SK-N-SH (cell line): ENCODE data around the gene LEPROT. TPM values are rescaled to one million over a fixed set of nuclear protein-coding genes. Genes with fewer than 3 reads are reported as not detected.

Source experiments
- CTCF ChIA-PET: fragments of 300-600, 350-600 bp; formaldehyde crosslinking; extraction: SDS; loops from one replicate; lab custom pipeline; 2021; lab: Yijun Ruan, JAX
- POLR2A ChIA-PET: fragments of 350-600 bp; sonication (Branson Sonifier 250); formaldehyde crosslinking; extraction: SDS; loops from one replicate; lab custom pipeline; 2020; ENCODE audit warnings: antibody characterized with exemption, inconsistent platforms; lab: Yijun Ruan, JAX
- DNase-seq: peaks from one replicate; pipeline ENCODE4 v3.0.0; 2012
- H2AFZ ChIP-seq: fragments of 200-600 bp; sonication (generic); 2 replicates; pipeline ENCODE4 v1.8.1; 2016; ENCODE audit warnings: antibody characterized with exemption, mild to moderate bottlenecking, low read depth
- H3F3A ChIP-seq: fragments of 200-600 bp; sonication (generic); replicated peaks from 2 replicates; pipeline ENCODE3; 2016; ENCODE audit warnings: antibody characterized with exemption, mild to moderate bottlenecking; ENCODE audit not compliant: insufficient read depth
- H3K27ac ChIP-seq, 2 experiments: fragments of 200-500 bp in 1 of 2; fragments of 200-600 bp in 1 of 2; sonication (Bioruptor generic) in 1 of 2; sonication (generic), shearing (Covaris generic) in 1 of 2; 2 replicates each; pipeline versions ENCODE4 v1.5.1 to v1.6.1; 2014 to 2016; ENCODE audit warnings: low read depth in 2 of 2, inconsistent platforms in 1 of 2, low read length in 1 of 2, mild to moderate bottlenecking in 1 of 2, mixed read lengths in 1 of 2
- H3K27me3 ChIP-seq: fragments of 200-600 bp; sonication (generic), shearing (Covaris generic); 2 replicates; pipeline ENCODE4 v1.6.1; 2016; ENCODE audit warnings: mixed run types; ENCODE audit not compliant: insufficient read depth
- H3K36me3 ChIP-seq, 2 experiments: fragments of 200-500 bp in 1 of 2; fragments of 200-600 bp in 1 of 2; sonication (Bioruptor generic) in 1 of 2; sonication (generic) in 1 of 2; replicated peaks in 1 of 2; 2 replicates each; pipeline versions ENCODE3 to v1.5.1; 2014 to 2016; ENCODE audit warnings: low read length in 1 of 2, mild to moderate bottlenecking in 1 of 2; ENCODE audit not compliant: insufficient read depth in 2 of 2, control insufficient read depth in 1 of 2
- H3K4me1 ChIP-seq, 2 experiments: fragments of 200-500 bp in 1 of 2; fragments of 200-600 bp in 1 of 2; sonication (Bioruptor generic) in 1 of 2; sonication (generic), shearing (Covaris generic) in 1 of 2; 2 replicates each; pipeline versions ENCODE4 v1.5.1 to v1.6.1; 2014 to 2016; ENCODE audit warnings: low read depth in 1 of 2, low read length in 1 of 2, mixed run types in 1 of 2; ENCODE audit not compliant: insufficient read depth in 2 of 2, control insufficient read depth in 1 of 2
- H3K4me2 ChIP-seq: fragments of 200-600 bp; sonication (generic), shearing (Covaris generic); 2 replicates; pipeline ENCODE4 v1.6.1; 2017; ENCODE audit warnings: mixed run types
- H3K4me3 ChIP-seq, 2 experiments: fragments of 200-500 bp in 1 of 2; fragments of 200-600 bp in 1 of 2; sonication (Bioruptor generic) in 1 of 2; sonication (generic), shearing (Covaris generic) in 1 of 2; 2 replicates each; pipeline versions ENCODE4 v1.5.1 to v1.8.1; 2014 to 2016; ENCODE audit warnings: low read depth in 2 of 2, inconsistent platforms in 1 of 2, low read length in 1 of 2, mild to moderate bottlenecking in 1 of 2, mixed read lengths in 1 of 2, moderate library complexity in 1 of 2
- H3K79me2 ChIP-seq: fragments of 200-600 bp; sonication (generic); 2 replicates; pipeline ENCODE4 v1.8.1; 2017; ENCODE audit warnings: mild to moderate bottlenecking; ENCODE audit not compliant: insufficient read depth
- H3K9ac ChIP-seq: fragments of 200-600 bp; sonication (generic); 2 replicates; pipeline ENCODE4 v1.6.1; 2017; ENCODE audit warnings: mixed run types
- H3K9me2 ChIP-seq: fragments of 200-600 bp; sonication (generic); 2 replicates; pipeline ENCODE4 v1.6.1; 2017; ENCODE audit warnings: mixed run types
- H3K9me3 ChIP-seq: fragments of 200-600 bp; sonication (generic); 2 replicates; pipeline ENCODE4 v1.6.1; 2017; ENCODE audit warnings: mixed run types, mild to moderate bottlenecking, moderate library complexity
- H4K20me1 ChIP-seq: fragments of 200-600 bp; sonication (generic); 2 replicates; pipeline ENCODE4 v1.6.1; 2017; ENCODE audit warnings: mild to moderate bottlenecking, mixed run types; ENCODE audit not compliant: insufficient read depth
- CHD2 ChIP-seq: fragments of 150-350 bp; IDR thresholded peaks from 2 replicates; pipeline ENCODE4 v1.6.1; 2018; ENCODE audit warnings: low read length; ENCODE audit not compliant: partially characterized antibody
- ELF1 ChIP-seq: IDR thresholded peaks from 2 replicates; pipeline ENCODE4 v1.4.0; 2012
- EZH2phosphoT487 ChIP-seq: fragments of 200-600 bp; sonication (generic); IDR thresholded peaks from 2 replicates; pipeline ENCODE4 v1.6.1; 2017; ENCODE audit warnings: low read depth, mixed run types, mild to moderate bottlenecking, antibody characterized with exemption, moderate library complexity, borderline replicate concordance
- FOSL2 ChIP-seq: IDR thresholded peaks from 2 replicates; pipeline ENCODE4 v1.4.0; 2012; ENCODE audit warnings: low read depth, mild to moderate bottlenecking, moderate library complexity, borderline replicate concordance
- FOXJ3 ChIP-seq: sonication (generic); formaldehyde crosslinking; IDR thresholded peaks from 2 replicates; pipeline ENCODE4 v1.5.1; 2020; ENCODE audit warnings: mild to moderate bottlenecking, missing genetic modification reagents
- GABPA ChIP-seq: IDR thresholded peaks from 2 replicates; pipeline ENCODE4 v1.4.0; 2012; ENCODE audit warnings: low read depth, mild to moderate bottlenecking
- JUND ChIP-seq: IDR thresholded peaks from 2 replicates; pipeline ENCODE4 v1.4.0; 2012
- MAX ChIP-seq: IDR thresholded peaks from 2 replicates; pipeline ENCODE4 v1.4.0; 2012; ENCODE audit warnings: low read depth
- MEF2A ChIP-seq: IDR thresholded peaks from 2 replicates; pipeline ENCODE4 v1.4.0; 2012; ENCODE audit warnings: low read depth, borderline replicate concordance
- NFIC ChIP-seq: IDR thresholded peaks from 2 replicates; pipeline ENCODE4 v1.4.0; 2012; ENCODE audit warnings: borderline replicate concordance
- NRF1 ChIP-seq: IDR thresholded peaks from 2 replicates; pipeline ENCODE4 v1.6.1; 2012; ENCODE audit warnings: low read depth, mild to moderate bottlenecking, low read length
- RCOR1 ChIP-seq: fragments of 150-350 bp; IDR thresholded peaks from 2 replicates; pipeline ENCODE4 v1.6.1; 2017; ENCODE audit warnings: antibody characterized with exemption, low read length
- RXRA ChIP-seq: IDR thresholded peaks from 2 replicates; pipeline ENCODE4 v1.4.0; 2012; ENCODE audit warnings: low read depth, mild to moderate bottlenecking, borderline replicate concordance
- SIN3A ChIP-seq: IDR thresholded peaks from 2 replicates; pipeline ENCODE4 v1.6.1; 2012; ENCODE audit warnings: low read depth, mild to moderate bottlenecking, low read length, moderate library complexity, borderline replicate concordance
- SMC3 ChIP-seq: IDR thresholded peaks from 2 replicates; pipeline ENCODE4 v1.6.1; 2012; ENCODE audit warnings: low read depth, low read length, improper control_type of control experiment
- TCF12 ChIP-seq: IDR thresholded peaks from 2 replicates; pipeline ENCODE4 v1.4.0; 2012
- ZBTB33 ChIP-seq: IDR thresholded peaks from 2 replicates; pipeline ENCODE4 v1.4.0; 2012; ENCODE audit warnings: low read depth, borderline replicate concordance
- WGBS: methylation state at CpG from one replicate; pipeline ENCODE4 v1.1.6; 2017; ENCODE audit warnings: low lambda C conversion rate; 5-methylcytosine and 5-hydroxymethylcytosine counted together
- polyA plus RNA-seq, 3 experiments: library from polyadenylated mRNA; depleted of rRNA; stranded (reverse); fragments of >200 nt; gene quantifications; 2 replicates each; pipeline ENCODE4 v1.2.3, GENCODE V29; 2012
- TF ChIP-seq, protein P1 (sequence below): IDR thresholded peaks from 2 replicates; pipeline ENCODE4 v1.4.0; 2012; ENCODE audit warnings: low read depth, borderline replicate concordance
- TF ChIP-seq, protein P2 (sequence below): fragments of 200-600 bp; sonication (generic); IDR thresholded peaks from 2 replicates; pipeline ENCODE4 v1.6.1; 2017; ENCODE audit warnings: antibody characterized with exemption, mild to moderate bottlenecking, moderate library complexity
- TF ChIP-seq, protein P3 (sequence below): IDR thresholded peaks from 2 replicates; pipeline ENCODE4; 2012

LEPROT gene
- polyA plus RNA-seq, 1 of the 3 experiments (the other 2 are of a cell fraction) = 38.9 TPM

DNA sequence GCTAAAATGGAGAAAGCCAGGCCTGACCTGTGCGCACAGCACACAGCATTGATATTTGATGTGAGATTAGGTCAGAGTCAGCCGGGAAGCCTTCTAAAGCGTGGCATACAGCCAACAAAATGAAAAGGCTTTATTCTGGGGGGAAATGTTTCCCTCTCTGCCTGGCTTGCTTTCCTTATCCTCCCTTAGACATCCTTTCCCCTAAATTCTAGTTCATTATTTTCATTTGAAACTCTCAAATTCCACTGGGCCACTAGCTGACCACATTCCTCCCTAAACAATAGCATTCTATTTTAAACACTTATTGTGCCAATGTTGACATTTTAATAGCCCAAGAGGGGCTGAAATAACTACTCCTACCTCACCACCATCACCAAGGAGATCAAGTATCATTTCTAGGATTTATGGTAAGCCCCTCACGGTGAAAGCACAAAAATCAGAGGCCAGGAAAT, 49.4 kb downstream of the LEPROT start (continued):
- TF ChIP-seq MAX = no peak
- TF ChIP-seq SMC3 = no peak

DNA sequence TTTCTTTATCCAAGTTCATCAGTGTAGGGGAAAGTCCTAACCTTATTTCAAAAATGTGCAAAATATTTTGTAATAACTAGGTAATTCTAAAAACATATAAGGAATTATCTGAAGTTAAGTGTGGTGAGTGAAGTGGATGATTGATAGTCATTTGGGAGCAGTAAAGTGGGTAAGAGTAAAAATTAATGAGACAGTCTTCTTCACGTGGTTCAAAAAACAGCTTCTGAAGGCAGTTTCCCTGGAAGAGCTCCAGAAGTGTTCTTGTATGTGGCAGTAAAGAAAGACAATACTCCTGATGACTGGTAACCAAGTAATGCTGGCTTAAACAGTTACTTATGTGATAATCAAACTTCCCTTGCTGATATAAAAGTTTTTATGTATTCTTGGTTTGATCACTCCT, 50.3 kb downstream of the LEPROT start:
- Histone ChIP-seq H3K36me3 (no peaks in the 10 kb centered on the region), H3K4me1 (peaks cover 4 to 8% of the 10 kb centered on the region in 2 experiments; a peak in 3 of 4 replicates), H3K79me2 (no peaks in the 10 kb centered on the region), H3K9me2 (no peaks in the 10 kb centered on the region), H2AFZ (no peak overlapping the region), H3K4me2 (no peak overlapping the region), H3K9me3 (no peaks in the 10 kb centered on the region), H3K4me3 (no peak overlapping the region), H3K27ac (no peak overlapping the region), H3K27me3 (no peaks in the 10 kb centered on the region), H3K9ac (no peak overlapping the region), H4K20me1 (no peaks in the 10 kb centered on the region), H3F3A (no peaks in the 10 kb centered on the region)
- no peak for DNase-seq
- 80% methylated on average over 1 of the region's 1 CpG for WGBS
- CTCF ChIA-PET = interaction anchor here (2.1 to 3.8 kb wide), 2 partner anchors 12 to 217 kb away, joined by 8 to 22 read pairs; no protein-coding TSS in a partner anchor
- POLR2A ChIA-PET = no interaction called here
- TF ChIP-seq SMC3 (no peak), GABPA (no peak), JUND (no peak), RCOR1 (no peak), SIN3A (no peak), ELF1 (no peak), TCF12 (no peak), MEF2A (no peak), CHD2 (no peak), NFIC (no peak), RXRA (no peak), MAX (no peak), ZBTB33 (no peak), EZH2phosphoT487 (no peak), FOSL2 (no peak), NRF1 (no peak), FOXJ3 (CRISPR knock-in tag) (no peak)
- TF ChIP-seq, protein P1, sequence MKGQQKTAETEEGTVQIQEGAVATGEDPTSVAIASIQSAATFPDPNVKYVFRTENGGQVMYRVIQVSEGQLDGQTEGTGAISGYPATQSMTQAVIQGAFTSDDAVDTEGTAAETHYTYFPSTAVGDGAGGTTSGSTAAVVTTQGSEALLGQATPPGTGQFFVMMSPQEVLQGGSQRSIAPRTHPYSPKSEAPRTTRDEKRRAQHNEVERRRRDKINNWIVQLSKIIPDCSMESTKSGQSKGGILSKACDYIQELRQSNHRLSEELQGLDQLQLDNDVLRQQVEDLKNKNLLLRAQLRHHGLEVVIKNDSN = no peak
- TF ChIP-seq, protein P2, sequence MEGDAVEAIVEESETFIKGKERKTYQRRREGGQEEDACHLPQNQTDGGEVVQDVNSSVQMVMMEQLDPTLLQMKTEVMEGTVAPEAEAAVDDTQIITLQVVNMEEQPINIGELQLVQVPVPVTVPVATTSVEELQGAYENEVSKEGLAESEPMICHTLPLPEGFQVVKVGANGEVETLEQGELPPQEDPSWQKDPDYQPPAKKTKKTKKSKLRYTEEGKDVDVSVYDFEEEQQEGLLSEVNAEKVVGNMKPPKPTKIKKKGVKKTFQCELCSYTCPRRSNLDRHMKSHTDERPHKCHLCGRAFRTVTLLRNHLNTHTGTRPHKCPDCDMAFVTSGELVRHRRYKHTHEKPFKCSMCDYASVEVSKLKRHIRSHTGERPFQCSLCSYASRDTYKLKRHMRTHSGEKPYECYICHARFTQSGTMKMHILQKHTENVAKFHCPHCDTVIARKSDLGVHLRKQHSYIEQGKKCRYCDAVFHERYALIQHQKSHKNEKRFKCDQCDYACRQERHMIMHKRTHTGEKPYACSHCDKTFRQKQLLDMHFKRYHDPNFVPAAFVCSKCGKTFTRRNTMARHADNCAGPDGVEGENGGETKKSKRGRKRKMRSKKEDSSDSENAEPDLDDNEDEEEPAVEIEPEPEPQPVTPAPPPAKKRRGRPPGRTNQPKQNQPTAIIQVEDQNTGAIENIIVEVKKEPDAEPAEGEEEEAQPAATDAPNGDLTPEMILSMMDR = no peak
- TF ChIP-seq, protein P3, sequence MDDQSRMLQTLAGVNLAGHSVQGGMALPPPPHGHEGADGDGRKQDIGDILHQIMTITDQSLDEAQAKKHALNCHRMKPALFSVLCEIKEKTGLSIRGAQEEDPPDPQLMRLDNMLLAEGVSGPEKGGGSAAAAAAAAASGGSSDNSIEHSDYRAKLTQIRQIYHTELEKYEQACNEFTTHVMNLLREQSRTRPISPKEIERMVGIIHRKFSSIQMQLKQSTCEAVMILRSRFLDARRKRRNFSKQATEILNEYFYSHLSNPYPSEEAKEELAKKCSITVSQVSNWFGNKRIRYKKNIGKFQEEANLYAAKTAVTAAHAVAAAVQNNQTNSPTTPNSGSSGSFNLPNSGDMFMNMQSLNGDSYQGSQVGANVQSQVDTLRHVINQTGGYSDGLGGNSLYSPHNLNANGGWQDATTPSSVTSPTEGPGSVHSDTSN = no peak
